Osteoblast (primary cell): Measurements from ENCODE around the gene TBC1D10A. TPM values are rescaled to one million over a fixed set of nuclear protein-coding genes. Genes with fewer than 3 reads are reported as not detected.

ENCODE experiments used
- DNase-seq: peaks from one replicate; pipeline ENCODE4 v3.0.0; 2011; ENCODE audit warnings: low spot score, mixed read lengths; ENCODE audit not compliant: insufficient read length; ENCODE audit errors: missing footprints
- H2AFZ ChIP-seq: 2 replicates; pipeline ENCODE4 v1.6.0; 2011; ENCODE audit warnings: mild to moderate bottlenecking, low read length
- H3K27ac ChIP-seq: 2 replicates; pipeline ENCODE4 v1.5.1; 2011; ENCODE audit warnings: mild to moderate bottlenecking, low read depth, low read length, moderate library complexity
- H3K27me3 ChIP-seq: 2 replicates; pipeline ENCODE4 v1.6.0; 2012; ENCODE audit warnings: mild to moderate bottlenecking, control low read depth, inconsistent platforms, low read length, moderate library complexity; ENCODE audit not compliant: insufficient read depth
- H3K36me3 ChIP-seq: 2 replicates; pipeline ENCODE4 v1.5.1; 2011; ENCODE audit warnings: mild to moderate bottlenecking, low read length, control low read depth, moderate library complexity; ENCODE audit not compliant: insufficient read depth
- H3K4me1 ChIP-seq: 2 replicates; pipeline ENCODE4 v1.5.1; 2011; ENCODE audit warnings: mild to moderate bottlenecking, low read length, control low read depth, moderate library complexity; ENCODE audit not compliant: insufficient read depth
- H3K4me2 ChIP-seq: 2 replicates; pipeline ENCODE4 v1.6.0; 2011; ENCODE audit warnings: mild to moderate bottlenecking, low read length; ENCODE audit not compliant: insufficient read depth
- H3K4me3 ChIP-seq: fragments of 200-600 bp; sonication (generic); 3 replicates; pipeline ENCODE4 v1.5.1; 2012; ENCODE audit warnings: mild to moderate bottlenecking, low read length, inconsistent platforms; ENCODE audit not compliant: insufficient read depth
- H3K79me2 ChIP-seq: 2 replicates; pipeline ENCODE4 v1.6.0; 2012; ENCODE audit warnings: mild to moderate bottlenecking, low read length, control low read depth, inconsistent platforms; ENCODE audit not compliant: insufficient read depth
- H3K9me3 ChIP-seq: 2 replicates; pipeline ENCODE4 v1.5.1; 2011; ENCODE audit warnings: low read depth, low read length, control low read depth
- H4K20me1 ChIP-seq: 2 replicates; pipeline ENCODE4 v1.6.0; 2012; ENCODE audit warnings: mild to moderate bottlenecking, low read length, control low read depth; ENCODE audit not compliant: insufficient read depth
- total RNA-seq: library from RNA; depleted of rRNA; stranded (reverse); fragments of >200 nt; gene quantifications from 2 replicates; pipeline ENCODE4 v1.2.3, GENCODE V29; 2012
- TF ChIP-seq, protein P1 (sequence below): IDR thresholded peaks from 2 replicates; pipeline ENCODE4 v1.5.1; 2011; ENCODE audit warnings: mild to moderate bottlenecking, low read depth, low read length, moderate library complexity; ENCODE audit errors: extremely low read depth

TBC1D10A gene
- total RNA-seq, 1 donor = 32.9 TPM

DNA sequence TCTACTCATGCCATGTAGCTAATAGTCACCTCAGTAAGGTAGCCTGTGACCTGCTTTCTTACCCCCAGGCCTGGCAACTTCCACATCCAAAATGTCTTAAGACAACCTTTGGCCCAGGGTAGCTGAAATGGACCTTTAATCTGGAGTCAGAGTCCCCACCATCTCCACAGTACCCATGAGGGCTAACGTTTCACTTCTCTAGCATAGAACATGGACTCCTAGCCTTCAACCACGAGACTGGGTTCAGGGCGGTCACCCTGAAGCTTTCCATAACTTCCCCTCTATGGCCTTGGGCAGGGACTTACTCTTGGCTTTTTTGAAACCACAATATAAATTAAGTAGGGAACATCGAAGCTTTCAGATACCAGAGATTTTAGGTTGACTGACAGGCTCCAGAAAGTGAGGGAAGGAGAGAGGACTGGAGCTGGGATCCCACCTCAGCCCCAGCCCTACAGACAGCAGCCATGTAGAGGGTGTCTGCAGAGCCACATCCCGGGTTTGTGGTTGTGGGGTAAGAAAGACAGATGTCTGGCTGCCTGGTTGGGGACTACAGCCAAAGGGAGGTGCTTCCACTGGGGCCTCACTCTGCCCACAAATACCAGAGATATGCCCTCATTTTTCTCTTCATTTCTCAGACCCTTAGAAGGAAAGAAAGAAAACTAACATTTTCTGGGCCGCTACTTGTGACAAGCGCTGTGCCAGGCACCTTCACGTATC, 2.6 kb downstream of the TBC1D10A start:
- peak; percentile 81 for DNase-seq

DNA sequence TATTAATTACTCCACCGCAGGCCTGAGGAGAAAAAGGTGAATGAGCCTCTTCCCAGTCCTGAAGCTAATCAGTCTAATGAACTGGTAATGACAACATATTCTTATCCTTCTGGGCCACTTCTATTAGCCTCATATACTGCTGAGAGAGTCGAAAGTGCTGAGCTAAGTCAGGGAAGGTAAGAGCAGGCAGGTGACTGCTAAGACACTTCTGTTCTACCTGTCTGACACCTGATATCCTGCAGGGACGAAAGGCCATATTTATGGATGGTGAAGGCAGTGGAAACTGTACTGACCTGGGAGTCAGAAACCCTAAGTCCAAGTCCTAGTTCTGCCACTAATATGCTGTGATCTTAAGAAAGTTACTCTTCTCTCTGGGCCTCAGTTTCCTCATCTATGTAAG, 3.5 kb downstream of the TBC1D10A start:
- peaks cover 55% of the 10 kb centered on the region for H4K20me1 ChIP-seq
- H3K4me3 ChIP-seq = no peak overlapping the region
- no peaks in the 10 kb centered on the region for H3K9me3 ChIP-seq
- no peak overlapping the region for H3K4me2 ChIP-seq
- TF ChIP-seq, protein P1, sequence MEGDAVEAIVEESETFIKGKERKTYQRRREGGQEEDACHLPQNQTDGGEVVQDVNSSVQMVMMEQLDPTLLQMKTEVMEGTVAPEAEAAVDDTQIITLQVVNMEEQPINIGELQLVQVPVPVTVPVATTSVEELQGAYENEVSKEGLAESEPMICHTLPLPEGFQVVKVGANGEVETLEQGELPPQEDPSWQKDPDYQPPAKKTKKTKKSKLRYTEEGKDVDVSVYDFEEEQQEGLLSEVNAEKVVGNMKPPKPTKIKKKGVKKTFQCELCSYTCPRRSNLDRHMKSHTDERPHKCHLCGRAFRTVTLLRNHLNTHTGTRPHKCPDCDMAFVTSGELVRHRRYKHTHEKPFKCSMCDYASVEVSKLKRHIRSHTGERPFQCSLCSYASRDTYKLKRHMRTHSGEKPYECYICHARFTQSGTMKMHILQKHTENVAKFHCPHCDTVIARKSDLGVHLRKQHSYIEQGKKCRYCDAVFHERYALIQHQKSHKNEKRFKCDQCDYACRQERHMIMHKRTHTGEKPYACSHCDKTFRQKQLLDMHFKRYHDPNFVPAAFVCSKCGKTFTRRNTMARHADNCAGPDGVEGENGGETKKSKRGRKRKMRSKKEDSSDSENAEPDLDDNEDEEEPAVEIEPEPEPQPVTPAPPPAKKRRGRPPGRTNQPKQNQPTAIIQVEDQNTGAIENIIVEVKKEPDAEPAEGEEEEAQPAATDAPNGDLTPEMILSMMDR = no peak
- no peak for DNase-seq
- H3K27ac ChIP-seq = no peak overlapping the region
- peaks cover 80% of the 10 kb centered on the region for H3K79me2 ChIP-seq
- H2AFZ ChIP-seq = no peak overlapping the region
- peaks cover 19% of the 10 kb centered on the region for H3K36me3 ChIP-seq
- H3K4me1 ChIP-seq = peaks cover 33% of the 10 kb centered on the region
- no peaks in the 10 kb centered on the region for H3K27me3 ChIP-seq

More for the DNA sequence above, 2.6 kb downstream of the TBC1D10A start:
- Histone ChIP-seq H4K20me1 (peaks cover 45% of the 10 kb centered on the region), H3K27ac (peak overlapping the region; percentile 75), H3K4me2 (peak overlapping the region; percentile 94), H3K4me3 (peak overlapping the region; percentile 94), H3K36me3 (peaks cover 23% of the 10 kb centered on the region), H2AFZ (no peak overlapping the region), H3K4me1 (peaks cover 33% of the 10 kb centered on the region), H3K79me2 (peaks cover 70% of the 10 kb centered on the region), H3K9me3 (no peaks in the 10 kb centered on the region), H3K27me3 (no peaks in the 10 kb centered on the region)
- TF ChIP-seq, protein P1 = no peak

DNA sequence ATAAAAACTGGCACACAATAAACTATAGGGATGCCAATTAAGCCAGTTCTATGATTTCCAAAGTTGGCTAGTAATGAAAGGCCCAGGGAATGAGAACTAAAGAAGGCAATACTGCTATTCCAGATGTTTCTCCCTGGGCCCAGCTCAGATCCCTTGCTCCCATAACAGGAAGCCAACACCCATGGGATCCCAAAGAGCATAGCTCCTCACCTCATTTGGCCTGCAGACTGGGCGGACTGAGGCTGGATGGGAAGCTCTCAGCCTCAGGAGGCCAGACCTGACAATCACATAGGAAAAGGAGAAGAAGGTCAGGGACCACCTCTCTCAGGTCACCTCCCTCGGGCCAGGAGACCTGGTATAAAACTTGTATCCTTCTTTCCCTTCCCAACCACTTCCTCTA, 5.3 kb downstream of the TBC1D10A start:
- H2AFZ ChIP-seq = no peak overlapping the region
- H3K4me3 ChIP-seq = no peak overlapping the region
- peaks cover 39% of the 10 kb centered on the region for H3K4me1 ChIP-seq
- TF ChIP-seq, protein P1 = no peak
- peaks cover 19% of the 10 kb centered on the region for H3K36me3 ChIP-seq
- DNase-seq = peak; percentile 3
- H3K27me3 ChIP-seq = no peaks in the 10 kb centered on the region
- H3K79me2 ChIP-seq = peaks cover 97% of the 10 kb centered on the region
- H3K9me3 ChIP-seq = no peaks in the 10 kb centered on the region
- no peak overlapping the region for H3K27ac ChIP-seq
- no peak overlapping the region for H3K4me2 ChIP-seq
- H4K20me1 ChIP-seq = peaks cover 64% of the 10 kb centered on the region

DNA sequence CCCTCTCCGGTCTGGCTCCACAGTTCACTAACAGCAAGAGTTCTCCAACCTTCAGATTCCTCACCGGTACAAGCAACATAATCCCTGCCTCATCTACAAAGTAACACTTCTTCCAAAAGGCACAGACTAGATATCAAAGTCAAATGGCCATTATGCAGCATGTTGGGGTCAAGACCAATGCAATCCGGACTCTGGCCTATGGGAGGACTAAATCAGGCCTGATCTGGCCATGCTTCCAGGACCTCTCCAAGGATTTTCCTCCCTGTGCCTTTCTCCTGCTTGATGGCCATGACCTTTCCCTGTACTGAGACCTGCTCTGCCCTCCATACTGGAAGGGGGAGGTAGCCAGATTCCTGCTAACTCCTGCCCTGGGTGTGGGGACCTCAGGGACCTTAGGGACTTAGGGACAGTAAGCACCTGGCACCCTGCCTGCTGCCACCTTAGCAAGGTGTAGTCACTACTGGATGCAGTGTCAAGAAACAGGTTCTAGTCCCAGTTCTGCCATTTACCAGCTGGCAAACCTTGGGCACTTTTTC, 6.7 kb downstream of the TBC1D10A start:
- peaks cover 78% of the 10 kb centered on the region for H4K20me1 ChIP-seq
- no peak for DNase-seq
- TF ChIP-seq, protein P1 = no peak
- no peak overlapping the region for H3K4me2 ChIP-seq
- H3K27me3 ChIP-seq = no peaks in the 10 kb centered on the region
- peaks cover 30% of the 10 kb centered on the region for H3K36me3 ChIP-seq
- peaks cover 42% of the 10 kb centered on the region for H3K4me1 ChIP-seq
- H3K4me3 ChIP-seq = no peak overlapping the region
- H3K27ac ChIP-seq = no peak overlapping the region
- no peaks in the 10 kb centered on the region for H3K9me3 ChIP-seq
- H2AFZ ChIP-seq = no peak overlapping the region
- H3K79me2 ChIP-seq = peaks cover 99% of the 10 kb centered on the region
